Endothelial cell of umbilical vein (primary cell): ENCODE measurements around the gene PER3. TPM values are rescaled to one million over a fixed set of nuclear protein-coding genes. Genes with fewer than 3 reads are reported as not detected.

ENCODE experiments used
- BruUV-seq: library from RNA; stranded (reverse); fragments of 400-500 nt; replicated peaks from 2 replicates; lab custom pipeline; 2021; lab: Mats Ljungman, UMichigan
- CTCF ChIA-PET: fragments of 300-600, 350-600 bp; sonication (Branson Sonifier 250); formaldehyde crosslinking; loops from one replicate; lab custom pipeline; 2021; ENCODE audit warnings: antibody characterized with exemption, inconsistent platforms; lab: Charles Lee
- POLR2A ChIA-PET: fragments of 300-600, 350-600 bp; sonication (Branson Sonifier 250); formaldehyde crosslinking; loops from one replicate; lab custom pipeline; 2021; ENCODE audit warnings: antibody characterized with exemption, inconsistent platforms; lab: Charles Lee
- DNase-seq: peaks from one replicate; pipeline ENCODE4 v3.0.0-alpha.2; 2011; ENCODE audit warnings: low read depth, low spot score
- FAIRE-seq: peaks from 2 replicates; lab custom pipeline; 2011; peaks lifted over from hg19 to GRCh38; lab: Jason Lieb, UNC
- H2AFZ ChIP-seq: 2 replicates; pipeline ENCODE4 v1.6.0; 2012; ENCODE audit warnings: low read depth, low read length, control low read depth, inconsistent platforms
- H3K27ac ChIP-seq: 2 replicates; pipeline ENCODE4 v1.5.1; 2011; ENCODE audit warnings: low read depth, mild to moderate bottlenecking, control low read depth, low read length, moderate library complexity; ENCODE audit not compliant: insufficient read depth
- H3K27me3 ChIP-seq, 2 experiments: 2 replicates each; pipeline versions ENCODE4 v1.6.0 to v1.6.1; 2011; ENCODE audit warnings: low read length in 2 of 2, mixed read lengths in 1 of 2; ENCODE audit not compliant: control insufficient read depth in 2 of 2, insufficient read depth in 2 of 2
- H3K36me3 ChIP-seq, 2 experiments: 2 replicates in 1 of 2; 3 replicates in 1 of 2; pipeline ENCODE4 v1.5.1; 2011; ENCODE audit warnings: low read length in 2 of 2, mild to moderate bottlenecking in 1 of 2, moderate library complexity in 1 of 2; ENCODE audit not compliant: control insufficient read depth in 2 of 2, insufficient read depth in 2 of 2; ENCODE audit errors: extremely low read depth in 1 of 2
- H3K4me1 ChIP-seq: 3 replicates; pipeline ENCODE4 v1.5.1; 2011; ENCODE audit warnings: mild to moderate bottlenecking, low read length; ENCODE audit not compliant: control insufficient read depth, insufficient read depth; ENCODE audit errors: extremely low read depth
- H3K4me2 ChIP-seq: 2 replicates; pipeline ENCODE4 v1.6.1; 2011; ENCODE audit warnings: low read length, control low read depth, mixed read lengths; ENCODE audit not compliant: insufficient read depth
- H3K4me3 ChIP-seq, 3 experiments: fragments of 200-600 bp in 1 of 3; sonication (generic), shearing (Covaris generic) in 1 of 3; replicated peaks in 1 of 3; 2 replicates each; pipeline ENCODE4 v1.5.1; 2011 to 2016; ENCODE audit warnings: control low read depth in 3 of 3, low read length in 3 of 3, mild to moderate bottlenecking in 2 of 3, inconsistent platforms in 1 of 3, low read depth in 1 of 3, moderate library complexity in 1 of 3; ENCODE audit not compliant: insufficient read depth in 1 of 3
- H3K79me2 ChIP-seq: 2 replicates; pipeline ENCODE4 v1.6.0; 2012; ENCODE audit warnings: low read length, inconsistent platforms; ENCODE audit not compliant: control insufficient read depth, insufficient read depth
- H3K9ac ChIP-seq: replicated peaks from 2 replicates; pipeline ENCODE3; 2011; ENCODE audit warnings: low read length, control low read depth; ENCODE audit not compliant: insufficient read depth; ENCODE audit errors: extremely low read depth
- H3K9me1 ChIP-seq: replicated peaks from 3 replicates; pipeline ENCODE4 v1.6.0; 2011; ENCODE audit warnings: mild to moderate bottlenecking, low read length; ENCODE audit not compliant: control insufficient read depth, insufficient read depth; ENCODE audit errors: extremely low read depth
- H3K9me3 ChIP-seq: replicated peaks from 2 replicates; pipeline ENCODE4 v1.5.1; 2012; ENCODE audit warnings: low read length, inconsistent platforms; ENCODE audit not compliant: control insufficient read depth, insufficient read depth
- H4K20me1 ChIP-seq: replicated peaks from 2 replicates; pipeline ENCODE3; 2011; ENCODE audit warnings: mild to moderate bottlenecking, low read length; ENCODE audit not compliant: control insufficient read depth, insufficient read depth; ENCODE audit errors: extremely low read depth
- EZH2 ChIP-seq: IDR thresholded peaks from 2 replicates; pipeline ENCODE4 v1.6.1; 2012; ENCODE audit warnings: borderline replicate concordance, low read depth, mild to moderate bottlenecking, moderate library complexity, low read length, inconsistent platforms; ENCODE audit not compliant: severe bottlenecking
- FOS ChIP-seq: IDR thresholded peaks from 2 replicates; pipeline ENCODE4 v1.6.1; 2011; ENCODE audit warnings: mild to moderate bottlenecking, low read length, moderate library complexity, borderline replicate concordance; ENCODE audit not compliant: insufficient read depth
- GATA2 ChIP-seq: IDR thresholded peaks from 2 replicates; pipeline ENCODE4 v1.7.0; 2011; ENCODE audit warnings: low read depth, mild to moderate bottlenecking, moderate library complexity, mixed read lengths, low read length; ENCODE audit not compliant: insufficient read length, insufficient read depth
- JUN ChIP-seq: IDR thresholded peaks from 2 replicates; pipeline ENCODE4 v1.6.1; 2011; ENCODE audit warnings: borderline replicate concordance, low read depth; ENCODE audit not compliant: insufficient read length, insufficient read depth
- MYC ChIP-seq: IDR thresholded peaks from one replicate; pipeline ENCODE4 v1.6.1; 2011; ENCODE audit warnings: mild to moderate bottlenecking, low read depth, low read length
- POLR2A ChIP-seq: IDR thresholded peaks from 2 replicates; pipeline ENCODE4 v1.6.1; 2012; ENCODE audit warnings: low read depth, mild to moderate bottlenecking, control low read depth, low read length
- POLR2AphosphoS5 ChIP-seq: IDR thresholded peaks from 2 replicates; pipeline ENCODE4 v1.6.1; 2012; ENCODE audit warnings: low read depth, mild to moderate bottlenecking, control low read depth, low read length, moderate library complexity; ENCODE audit not compliant: insufficient read depth
- dilution Hi-C: fragments of 300-500 bp; cut with MboI; formaldehyde crosslinking; loops from one replicate; pipeline ENCODE4 v1.15.0; 2019; ENCODE audit warnings: low sequenced_read_pairs; ENCODE audit not compliant: extremely low pct_ligation_motif_present
- intact Hi-C: fragments of 100-400 bp; cut with micrococcal nuclease; formaldehyde crosslinking; loops from one replicate; pipeline ENCODE4 v1.10.0; 2022
- polyA plus RNA-seq, 4 experiments: library from polyadenylated mRNA; depleted of rRNA in 3 of 4; stranded (reverse) in 3 of 4; unstranded in 1 of 4; fragments of >200 nt; gene quantifications; 2 replicates each; pipeline versions ENCODE4 v1.2.1 to v1.2.3, GENCODE V29; 2011 to 2012; ENCODE audit warnings: missing spikeins in 1 of 4
- total RNA-seq: library from RNA; stranded (reverse); gene quantifications from 2 replicates; pipeline ENCODE4 v1.2.3, GENCODE V29; 2021
- TF ChIP-seq, protein P1 (sequence below), 2 donors: IDR thresholded peaks; 1 replicate in 1 of 2; 2 replicates in 1 of 2; pipeline ENCODE4 v1.5.1; 2011; ENCODE audit warnings: low read length in 2 of 2, mild to moderate bottlenecking in 2 of 2, moderate library complexity in 2 of 2, control low read depth in 1 of 2, inconsistent platforms in 1 of 2, low read depth in 1 of 2; ENCODE audit not compliant: insufficient read depth in 1 of 2; ENCODE audit errors: extremely low read depth in 1 of 2
- TF ChIP-seq, protein P2 (sequence below): IDR thresholded peaks from 2 replicates; pipeline ENCODE4 v1.6.1; 2011; ENCODE audit not compliant: insufficient read depth, insufficient read length

The PER3 gene
- total and polyA plus RNA-seq, 2 donors (not counting 3 experiments of a cell fraction or from before 2014, with no cell fraction given): 2.5 to 2.6 TPM

DNA sequence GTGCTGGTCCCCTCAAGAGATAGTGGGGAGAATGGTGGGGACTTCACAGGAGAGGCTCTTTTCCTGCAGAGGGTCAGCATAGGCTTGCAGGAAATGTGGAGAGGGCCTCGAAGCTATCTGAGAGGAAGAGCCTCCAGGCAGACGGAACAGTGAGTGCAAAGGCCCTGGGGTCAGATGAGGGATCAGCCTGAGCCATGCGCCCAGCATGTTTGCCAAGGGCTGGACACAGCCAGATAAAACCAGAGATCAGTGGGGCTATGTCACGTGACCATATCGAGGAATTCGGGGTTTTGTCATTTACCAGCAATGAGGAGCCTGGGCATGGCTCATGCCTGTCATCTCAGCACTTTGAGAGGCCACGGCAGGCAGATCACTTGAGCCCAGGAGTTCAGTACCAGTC is 75.3 kb downstream of the PER3 start:
- Histone ChIP-seq H3K79me2 (no peaks in the 10 kb centered on the region), H3K9ac (no peak overlapping the region), H3K36me3 (no peaks in the 10 kb centered on the region), H3K9me3 (no peaks in the 10 kb centered on the region), H3K9me1 (no peaks in the 10 kb centered on the region), H3K27ac (no peak overlapping the region), H2AFZ (no peak overlapping the region), H3K4me3 (no peak overlapping the region), H3K27me3 (no peaks in the 10 kb centered on the region), H4K20me1 (no peaks in the 10 kb centered on the region), H3K4me2 (no peak overlapping the region), H3K4me1 (no peaks in the 10 kb centered on the region)
- FAIRE-seq: no peak
- no TSS peak for BruUV-seq
- DNase-seq: no peak
- intact Hi-C loops: no loop called here
- ChIA-PET POLR2A (no interaction called here), CTCF (no interaction called here)
- TF ChIP-seq MYC (no peak), GATA2 (no peak), POLR2A (no peak)
- TF ChIP-seq, protein P1, sequence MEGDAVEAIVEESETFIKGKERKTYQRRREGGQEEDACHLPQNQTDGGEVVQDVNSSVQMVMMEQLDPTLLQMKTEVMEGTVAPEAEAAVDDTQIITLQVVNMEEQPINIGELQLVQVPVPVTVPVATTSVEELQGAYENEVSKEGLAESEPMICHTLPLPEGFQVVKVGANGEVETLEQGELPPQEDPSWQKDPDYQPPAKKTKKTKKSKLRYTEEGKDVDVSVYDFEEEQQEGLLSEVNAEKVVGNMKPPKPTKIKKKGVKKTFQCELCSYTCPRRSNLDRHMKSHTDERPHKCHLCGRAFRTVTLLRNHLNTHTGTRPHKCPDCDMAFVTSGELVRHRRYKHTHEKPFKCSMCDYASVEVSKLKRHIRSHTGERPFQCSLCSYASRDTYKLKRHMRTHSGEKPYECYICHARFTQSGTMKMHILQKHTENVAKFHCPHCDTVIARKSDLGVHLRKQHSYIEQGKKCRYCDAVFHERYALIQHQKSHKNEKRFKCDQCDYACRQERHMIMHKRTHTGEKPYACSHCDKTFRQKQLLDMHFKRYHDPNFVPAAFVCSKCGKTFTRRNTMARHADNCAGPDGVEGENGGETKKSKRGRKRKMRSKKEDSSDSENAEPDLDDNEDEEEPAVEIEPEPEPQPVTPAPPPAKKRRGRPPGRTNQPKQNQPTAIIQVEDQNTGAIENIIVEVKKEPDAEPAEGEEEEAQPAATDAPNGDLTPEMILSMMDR (IDR thresholded peaks at IDR 0.05; ENCODE audit: extremely low read depth in 1 of 2, insufficient read depth in 1 of 2, low read depth in 1 of 2, low read length in 2 of 2): no peak
- dilution Hi-C loops: no loop called here

DNA sequence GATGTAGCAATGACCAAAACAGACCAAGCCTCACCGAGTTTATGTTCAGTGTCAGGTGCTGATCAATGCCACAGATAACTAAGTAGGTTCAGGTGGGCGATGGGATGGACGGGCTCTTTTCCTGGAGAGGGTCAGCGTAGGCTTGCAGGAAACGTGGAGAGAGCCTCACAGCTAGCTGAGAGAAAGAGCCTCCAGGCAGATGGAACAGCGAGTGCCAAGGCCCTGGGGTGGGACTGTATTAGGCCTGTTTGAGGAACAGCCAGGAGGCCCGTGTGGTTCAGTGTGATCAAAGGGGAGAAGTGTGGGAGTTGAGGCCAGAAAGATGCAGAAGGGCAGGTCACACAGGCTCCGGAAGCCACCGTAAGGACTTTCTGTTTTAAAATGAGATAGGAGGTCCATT is 76.0 kb downstream of the PER3 start:
- no peaks in the 10 kb centered on the region for H3K79me2 ChIP-seq
- no peak overlapping the region for H3K4me3 ChIP-seq
- H3K9ac ChIP-seq: no peak overlapping the region
- dilution Hi-C loops: no loop called here
- intact Hi-C loops: no loop called here
- no peaks in the 10 kb centered on the region for H3K9me3 ChIP-seq
- TF ChIP-seq GATA2 (no peak), EZH2 (no peak), MYC (no peak), POLR2A (no peak), JUN (no peak), POLR2AphosphoS5 (no peak), FOS (no peak)
- TF ChIP-seq, protein P2, sequence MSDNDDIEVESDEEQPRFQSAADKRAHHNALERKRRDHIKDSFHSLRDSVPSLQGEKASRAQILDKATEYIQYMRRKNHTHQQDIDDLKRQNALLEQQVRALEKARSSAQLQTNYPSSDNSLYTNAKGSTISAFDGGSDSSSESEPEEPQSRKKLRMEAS: no peak
- TF ChIP-seq, protein P1 (IDR thresholded peaks at IDR 0.05; ENCODE audit: extremely low read depth in 1 of 2, insufficient read depth in 1 of 2, low read depth in 1 of 2, low read length in 2 of 2): no peak
- no peaks in the 10 kb centered on the region for H3K27me3 ChIP-seq
- H4K20me1 ChIP-seq: no peaks in the 10 kb centered on the region
- FAIRE-seq: no peak
- POLR2A ChIA-PET: no interaction called here
- H2AFZ ChIP-seq: no peak overlapping the region
- H3K27ac ChIP-seq: no peak overlapping the region
- no peaks in the 10 kb centered on the region for H3K9me1 ChIP-seq
- CTCF ChIA-PET: no interaction called here
- H3K36me3 ChIP-seq: no peaks in the 10 kb centered on the region
- no peak for DNase-seq
- no TSS peak for BruUV-seq
- H3K4me2 ChIP-seq: no peak overlapping the region
- H3K4me1 ChIP-seq: no peaks in the 10 kb centered on the region
